Stimulated activated CD8-positive, alpha-beta memory T cell treated with anti-CD3 and anti-CD28 coated beads, Interleukin-7, amount 100 ng/mL, for 48 hours (primary cell): Measurements from ENCODE around the gene DNAJC6.
"Not testable (repeated sequence)": the region's sequence is repeated elsewhere in the genome, so short reads cannot be mapped to it uniquely, and the experiment has no call there.

Experiments used
- DNase-seq, 2 donors: peaks; one replicate each; pipeline ENCODE4 v3.0.0-alpha.2; 2020; ENCODE audit warnings: low read depth in 1 of 2; ENCODE audit errors: extremely low read depth in 1 of 2

DNAJC6 gene

DNA sequence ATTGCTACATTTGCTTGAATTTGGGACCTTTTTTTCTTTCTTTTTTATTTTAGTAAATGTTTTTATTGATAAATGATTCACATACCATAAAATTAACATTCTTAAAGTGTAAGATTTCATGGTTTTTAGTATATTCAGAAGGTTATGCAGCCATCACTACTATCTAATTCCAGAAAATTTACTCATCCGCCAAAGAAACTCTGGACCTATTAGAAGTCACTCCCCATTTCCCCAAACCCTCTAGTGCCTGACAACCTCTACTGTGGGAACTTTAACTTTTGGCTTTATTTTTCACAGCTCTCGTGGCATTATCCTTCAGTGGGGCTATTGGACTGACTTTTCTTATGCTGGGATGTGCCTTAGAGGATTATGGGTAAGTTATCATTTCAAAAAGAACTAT lies 115.7 kb downstream of the DNAJC6 start:
- no peak for DNase-seq

DNA sequence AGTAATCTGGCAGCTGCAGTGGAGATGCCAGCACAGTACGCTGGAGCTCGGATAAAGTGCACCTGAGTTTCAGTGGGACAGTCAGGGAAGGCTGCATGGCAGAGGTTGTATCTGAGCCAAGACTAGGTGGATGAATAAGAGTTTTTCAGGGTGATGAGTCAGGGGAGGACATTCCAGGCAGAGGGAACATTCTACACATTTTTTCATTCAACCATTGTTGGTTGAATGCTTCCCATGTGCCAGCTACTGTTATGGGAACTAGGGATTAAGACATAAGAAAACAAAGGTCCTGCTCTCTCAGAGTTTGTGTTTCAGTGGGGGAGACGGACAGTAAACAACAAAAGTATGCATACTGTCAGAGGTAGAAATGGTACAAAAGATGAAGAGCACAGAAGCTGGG lies 116.4 kb downstream of the DNAJC6 start:
- no peak for DNase-seq

DNA sequence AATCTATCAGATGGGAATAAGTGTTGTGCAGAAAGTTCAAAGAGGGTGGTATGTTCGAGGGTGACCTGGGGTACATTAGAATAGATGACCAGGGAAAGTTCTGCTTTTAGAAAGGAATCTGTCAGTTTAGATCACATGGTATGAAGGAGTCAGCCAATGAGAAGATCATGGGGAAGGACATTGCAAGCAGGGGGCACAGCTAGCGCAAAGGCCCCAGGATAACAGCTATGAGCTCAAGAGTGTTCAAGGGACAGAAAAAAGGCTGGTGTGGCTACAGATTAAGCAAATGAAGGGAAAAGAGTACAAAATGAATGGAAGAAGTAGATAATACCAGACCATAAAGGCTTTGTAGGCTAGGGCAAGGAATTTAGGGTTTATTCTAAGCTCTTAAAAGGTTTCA lies 119.7 kb downstream of the DNAJC6 start:
- no peak for DNase-seq

DNA sequence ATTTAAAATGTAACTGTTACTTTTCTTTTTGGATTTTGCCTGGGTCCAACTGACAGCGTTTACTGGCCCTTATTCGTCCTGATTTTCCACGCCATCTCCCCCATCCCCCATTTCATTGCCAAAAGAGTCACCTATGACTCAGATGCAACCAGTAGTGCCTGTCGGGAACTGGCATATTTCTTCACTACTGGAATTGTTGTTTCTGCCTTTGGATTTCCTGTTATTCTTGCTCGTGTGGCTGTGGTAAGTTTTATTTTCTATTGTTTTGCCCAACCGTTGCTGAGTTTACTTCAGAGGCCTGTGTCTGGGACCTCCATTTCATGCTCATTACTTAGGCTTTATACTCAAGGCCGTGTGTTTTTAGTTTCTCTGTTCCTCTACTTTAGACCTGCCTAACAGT lies 120.5 kb downstream of the DNAJC6 start:
- no peak for DNase-seq

DNA sequence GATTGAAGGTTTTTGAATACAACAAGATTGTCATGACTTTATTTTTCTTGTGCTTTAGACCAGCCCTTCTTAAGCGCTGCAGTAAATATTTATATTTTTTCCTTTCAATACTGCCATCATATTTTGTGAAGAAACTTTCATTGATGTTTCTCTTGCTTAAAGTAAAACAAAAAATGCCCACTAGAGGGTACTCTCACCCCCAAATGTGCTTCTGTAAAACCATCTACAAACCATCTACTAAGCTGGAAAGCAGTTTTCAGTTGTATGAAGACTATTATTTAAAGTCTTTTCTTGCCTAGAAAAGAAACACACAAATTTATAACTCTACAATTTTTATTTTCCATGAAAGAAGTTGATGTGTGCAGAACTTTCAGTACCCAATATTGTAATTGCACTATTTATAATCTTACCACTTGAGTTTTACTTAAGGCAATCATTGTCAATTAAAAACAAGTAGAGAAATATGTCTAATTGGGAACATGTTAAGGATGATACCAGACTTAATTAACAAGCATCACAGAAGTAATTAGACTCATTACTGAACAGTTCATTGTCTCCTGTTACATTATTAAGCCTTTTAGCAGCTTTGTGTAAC lies 121.9 kb downstream of the DNAJC6 start:
- DNase-seq, result no peak

DNA sequence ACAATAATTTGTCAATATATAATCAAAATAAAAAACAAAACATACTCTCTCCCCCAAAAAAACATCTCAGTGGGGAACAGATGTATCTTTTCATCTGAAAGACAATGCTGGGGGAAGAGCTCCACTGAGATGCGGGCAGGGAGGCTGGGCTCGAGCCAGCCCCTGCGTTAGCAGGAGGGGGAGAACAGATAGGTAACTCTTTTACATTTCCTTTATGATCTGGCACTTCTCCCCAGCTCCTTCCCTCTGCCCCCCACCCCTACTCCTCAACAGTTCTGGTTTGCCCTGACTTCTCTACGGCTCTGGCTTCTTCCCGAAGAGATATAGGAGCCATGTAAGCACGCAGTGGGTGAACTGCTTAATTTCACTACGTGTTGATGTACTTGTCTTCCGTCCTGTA lies 123.6 kb downstream of the DNAJC6 start:
- no peak for DNase-seq

DNA sequence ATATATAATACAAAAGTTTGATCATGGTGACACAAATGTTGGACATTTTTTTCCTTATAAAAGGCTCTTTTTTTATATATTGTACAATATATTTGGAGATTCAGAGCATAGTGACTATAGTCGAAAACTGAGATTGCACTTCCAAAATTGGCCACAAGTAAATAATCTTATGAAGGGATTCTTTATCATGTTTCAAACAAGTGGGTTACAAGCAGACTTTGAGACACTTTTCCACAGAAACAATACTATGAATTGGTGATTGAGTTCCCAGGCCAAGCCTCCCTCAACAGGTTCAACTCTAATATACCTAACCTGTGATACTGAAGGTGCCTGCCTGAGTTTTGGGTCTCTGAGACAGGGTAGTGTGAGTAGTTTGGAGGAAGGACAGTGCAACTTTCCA lies 124.9 kb downstream of the DNAJC6 start:
- DNase-seq, result no peak

DNA sequence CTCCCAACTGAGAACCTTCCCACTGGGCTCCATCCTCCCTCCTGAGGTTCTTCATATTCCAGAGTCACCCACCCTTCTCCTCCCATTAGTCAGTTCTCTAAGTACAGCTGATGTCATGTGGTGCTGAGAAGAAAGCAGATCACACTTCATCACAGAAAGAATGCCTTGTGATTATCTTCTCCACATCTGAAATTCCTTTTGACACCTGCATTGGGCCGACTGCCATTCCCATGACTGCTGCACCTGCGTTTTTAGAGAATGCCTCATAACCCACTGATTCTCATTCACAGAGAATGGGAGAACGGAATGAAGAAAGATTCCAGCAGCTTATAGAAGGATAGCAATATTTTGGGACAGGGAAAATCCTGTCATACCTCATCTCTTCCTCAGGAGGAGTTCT lies 125.4 kb downstream of the DNAJC6 start:
- no peak for DNase-seq

DNA sequence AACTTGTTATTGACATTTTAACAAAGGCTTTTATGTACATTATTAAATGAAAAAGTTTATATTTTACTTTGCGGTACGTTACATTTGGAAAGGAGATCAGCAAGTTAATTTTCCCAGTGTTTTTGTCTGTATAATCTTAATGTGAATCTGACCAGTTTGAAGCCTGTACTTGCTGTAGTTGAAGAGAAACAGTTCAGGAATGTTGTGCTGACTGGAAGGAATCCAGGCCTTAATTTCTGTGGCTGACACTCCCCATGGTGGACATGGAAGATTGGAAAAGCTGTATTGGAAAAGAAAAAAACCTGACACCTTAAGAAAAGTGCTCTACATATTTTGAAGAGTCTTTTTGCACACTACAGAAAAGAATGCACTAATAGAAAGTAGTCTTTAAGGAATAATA lies 126.6 kb downstream of the DNAJC6 start:
- DNase-seq, result no peak

DNA sequence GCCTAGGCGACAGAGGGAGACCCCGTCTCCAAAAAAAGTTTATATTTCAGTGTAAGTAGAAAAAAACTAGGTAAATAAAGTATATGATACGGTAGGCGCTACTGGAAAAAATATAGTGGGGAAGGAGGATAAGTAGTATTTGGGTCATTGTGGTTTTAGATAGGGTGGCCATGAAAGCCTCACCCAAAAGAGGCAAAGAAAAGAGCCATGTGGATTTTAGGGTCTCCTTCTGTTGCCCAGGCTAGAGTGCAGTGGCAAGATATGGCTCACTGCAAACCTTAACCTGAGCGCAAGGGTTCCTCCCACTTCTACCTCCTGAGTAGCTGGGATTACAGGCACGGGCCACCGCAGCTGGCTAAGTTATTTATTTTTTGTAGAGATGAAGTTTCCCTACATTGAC lies 128.3 kb downstream of the DNAJC6 start:
- DNase-seq, result no peak

DNA sequence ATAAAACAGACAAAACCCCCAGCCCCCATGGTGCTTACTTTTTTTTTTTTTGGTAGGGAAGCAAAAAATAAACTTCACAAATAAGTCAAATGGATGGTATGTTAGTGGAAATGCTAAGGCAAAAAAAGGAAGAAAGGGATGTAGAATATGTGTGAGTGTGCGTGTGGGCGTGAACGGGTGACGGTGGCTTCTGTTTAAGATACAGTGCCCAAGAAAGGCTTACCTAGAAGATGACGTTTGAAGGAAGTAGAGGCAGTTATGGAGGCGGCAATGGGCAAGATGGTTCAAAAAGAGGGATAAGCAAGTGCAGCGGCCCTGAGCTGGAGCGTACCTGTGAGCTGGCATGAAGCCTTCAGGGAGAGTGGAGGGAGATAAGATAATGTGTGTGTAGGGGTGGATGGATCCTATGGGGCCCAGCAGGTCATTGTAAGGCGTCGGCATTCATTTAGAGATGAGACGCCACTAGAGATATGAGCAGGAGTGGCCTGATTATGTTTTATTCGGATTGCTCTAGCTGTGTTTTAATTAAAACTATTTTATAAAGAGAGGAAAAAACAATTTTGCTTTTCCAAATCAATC lies 131.1 kb downstream of the DNAJC6 start:
- no peak for DNase-seq

DNA sequence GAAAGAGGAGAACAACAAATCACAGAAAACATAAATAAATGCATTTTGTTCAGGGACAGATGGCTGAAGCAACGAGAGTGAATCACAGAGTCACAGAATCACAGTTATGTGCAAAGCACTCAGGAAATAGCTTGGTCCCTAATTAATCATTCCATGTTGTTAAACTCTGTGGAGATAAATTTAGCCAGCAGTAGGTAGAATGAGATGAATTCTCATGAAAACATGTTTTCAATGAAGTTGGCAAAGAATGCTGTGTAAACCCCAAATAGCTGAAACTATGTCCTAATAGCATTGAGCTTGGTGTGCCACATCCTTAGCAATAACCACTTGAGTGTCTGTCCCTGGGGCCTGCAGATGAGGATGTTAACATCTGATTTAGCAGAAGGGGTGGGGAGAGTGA lies 131.6 kb downstream of the DNAJC6 start:
- no peak for DNase-seq

DNA sequence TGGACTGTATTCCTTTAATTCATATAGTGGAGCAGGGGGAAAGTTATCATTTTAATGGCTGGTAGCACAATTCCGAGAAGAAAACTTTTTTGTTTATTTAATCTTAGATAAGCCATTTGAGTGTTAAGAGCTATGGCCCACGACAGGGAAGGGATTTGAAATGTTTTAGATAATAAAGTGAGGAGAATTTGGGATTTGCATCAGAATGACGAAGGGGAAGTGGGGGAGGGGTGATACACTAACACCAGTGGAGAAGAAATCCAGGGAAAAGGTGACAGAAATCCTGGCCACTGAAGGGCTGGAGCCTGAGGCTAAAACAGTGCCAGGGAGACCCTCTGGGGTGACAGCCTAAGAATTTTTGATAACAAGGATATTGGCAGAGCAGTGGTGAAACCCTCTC lies 132.1 kb downstream of the DNAJC6 start:
- no peak for DNase-seq

DNA sequence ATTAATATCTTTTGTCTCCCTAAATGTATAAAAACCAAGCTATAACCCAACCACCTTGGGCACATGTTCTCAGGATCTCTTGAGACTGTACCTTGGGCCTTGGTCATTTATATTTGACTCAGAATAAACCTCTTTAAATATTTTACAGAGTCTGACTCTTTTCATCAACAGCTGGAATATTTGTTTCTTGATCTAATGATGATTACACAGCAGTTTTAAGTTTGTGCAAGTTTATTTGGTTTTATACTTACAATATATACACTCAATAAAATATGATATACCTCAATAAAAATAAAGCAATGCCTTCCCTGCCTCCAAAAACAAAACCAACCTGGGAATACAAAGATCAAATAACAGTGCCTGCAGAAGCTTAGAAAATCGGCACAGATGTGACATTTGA lies 133.1 kb downstream of the DNAJC6 start:
- DNase-seq, result no peak

DNA sequence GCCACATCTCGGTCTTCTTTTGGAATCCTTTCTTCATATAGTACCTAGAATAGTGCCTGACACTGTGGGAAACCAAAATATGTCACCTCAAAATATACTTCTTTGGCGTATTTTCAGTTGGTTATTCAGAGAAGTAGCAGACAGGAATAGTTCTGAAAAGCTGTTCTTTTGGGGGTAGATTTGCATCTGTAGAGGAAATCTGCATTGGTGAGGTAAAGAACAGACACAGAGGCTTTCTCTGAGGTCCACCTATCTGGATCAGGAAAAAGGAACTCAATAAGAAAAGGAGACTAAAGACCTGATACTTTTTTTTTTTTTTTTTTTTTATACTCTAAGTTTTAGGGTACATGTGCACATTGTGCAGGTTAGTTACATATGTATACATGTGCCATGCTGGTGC lies 134.3 kb downstream of the DNAJC6 start:
- no peak for DNase-seq

DNA sequence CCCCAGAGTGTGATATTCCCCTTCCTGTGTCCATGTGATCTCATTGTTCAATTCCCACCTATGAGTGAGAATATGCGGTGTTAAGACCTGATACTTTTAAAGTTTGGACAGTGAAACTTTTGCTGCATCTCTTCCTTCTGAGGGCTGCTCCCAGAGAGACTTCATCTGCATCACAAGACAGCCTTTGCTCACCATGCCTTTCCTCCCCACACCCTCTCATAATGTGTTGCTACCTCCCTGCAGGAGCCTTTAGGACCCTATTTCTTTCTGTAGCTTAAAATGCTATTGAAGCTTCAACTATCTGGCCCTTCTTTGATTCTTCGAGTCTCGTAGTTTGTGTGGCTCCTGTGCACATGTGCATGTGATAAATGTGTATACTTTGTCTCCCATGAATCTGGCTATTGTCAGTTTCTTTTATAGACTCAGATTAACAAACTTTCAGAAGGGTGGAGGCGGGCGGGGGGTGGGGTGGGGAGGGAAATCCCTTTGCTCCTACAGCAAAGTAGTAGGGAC lies 134.8 kb downstream of the DNAJC6 start:
- no peak for DNase-seq

DNA sequence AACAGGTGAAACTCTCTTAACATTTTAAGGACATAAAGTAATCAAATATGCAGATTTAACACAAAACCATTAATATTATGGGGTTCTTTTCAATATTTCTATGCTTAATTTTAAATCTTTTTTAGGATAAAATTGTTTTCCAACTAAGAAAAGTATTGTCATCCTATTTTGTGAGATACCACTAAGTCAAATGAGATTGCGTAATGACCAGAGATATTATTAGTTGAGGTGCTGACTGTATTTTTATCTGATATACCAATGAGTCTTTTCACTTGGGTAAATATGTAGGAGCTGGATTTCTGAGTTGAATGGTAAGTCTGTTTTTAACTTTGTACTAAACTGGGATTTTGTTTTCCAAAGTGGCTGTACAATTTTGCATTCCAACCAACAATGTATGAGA lies 136.5 kb downstream of the DNAJC6 start:
- no peak for DNase-seq

DNA sequence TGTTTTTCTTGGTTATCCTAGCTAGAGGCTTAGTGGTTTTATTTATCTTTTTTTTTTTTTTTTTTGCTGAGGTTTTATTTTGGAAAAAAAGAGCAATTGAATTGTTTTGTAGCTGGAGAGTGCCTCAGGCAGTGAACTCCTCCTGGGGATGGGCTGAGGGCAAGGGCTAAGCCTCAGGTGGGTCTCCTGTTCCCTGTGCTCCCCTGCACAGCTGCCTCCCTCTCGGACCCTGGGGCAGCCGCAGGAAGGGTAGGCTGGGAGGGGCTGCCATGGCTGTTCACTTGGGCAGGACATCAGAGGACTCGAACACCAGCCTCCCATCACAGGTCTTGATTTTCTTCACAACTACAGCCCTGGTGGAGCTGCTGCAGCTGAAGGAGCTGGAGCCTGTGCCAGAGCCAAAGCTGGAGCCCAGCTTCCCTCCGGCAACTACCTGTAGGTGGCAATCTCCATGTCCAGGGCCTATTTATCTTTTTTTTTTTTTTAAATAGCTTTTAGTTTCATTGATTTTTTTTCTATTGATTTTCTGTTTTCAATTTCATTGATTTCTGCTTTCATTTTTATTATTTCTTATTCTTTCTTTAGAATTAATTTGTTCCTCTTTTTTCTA lies 140.0 kb downstream of the DNAJC6 start:
- no peak for DNase-seq

DNA sequence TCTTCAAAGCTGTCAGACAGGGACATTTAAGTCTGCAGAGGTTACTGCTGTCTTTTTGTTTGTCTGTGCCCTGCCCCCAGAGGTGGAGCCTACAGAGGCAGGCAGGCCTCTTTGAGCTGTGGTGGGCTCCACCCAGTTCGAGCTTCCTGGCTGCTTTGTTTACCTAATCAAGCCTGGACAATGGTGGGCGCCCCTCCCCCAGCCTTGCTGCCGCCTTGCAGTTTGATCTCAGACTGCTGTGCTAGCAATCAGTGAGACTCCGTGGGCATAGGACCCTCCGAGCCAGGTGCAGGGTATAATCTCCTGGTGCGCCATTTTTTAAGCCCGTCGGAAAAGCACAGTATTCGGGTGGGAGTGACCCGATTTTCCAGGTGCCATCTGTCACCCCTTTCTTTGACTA lies 146.3 kb downstream of the DNAJC6 start:
- not testable (repeated sequence) for DNase-seq

DNA sequence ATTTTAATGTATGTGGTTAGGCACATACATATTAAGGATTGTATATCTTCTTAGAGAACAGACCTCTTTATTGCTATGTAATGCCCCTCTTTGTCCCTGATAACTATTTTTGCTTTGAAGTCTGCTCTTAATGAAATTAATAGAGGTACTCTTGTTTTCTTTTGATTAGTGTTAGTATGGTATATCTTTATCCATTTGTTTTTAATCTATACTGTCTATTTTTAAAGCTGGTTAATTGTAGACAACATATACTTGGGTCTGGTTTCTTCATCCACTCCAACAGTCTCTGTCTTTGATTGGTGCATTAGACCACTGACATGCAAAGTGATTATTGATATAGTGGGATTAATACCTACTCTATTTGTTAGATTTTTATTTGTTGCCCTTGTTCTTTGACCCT lies 147.1 kb downstream of the DNAJC6 start:
- DNase-seq, result no peak

DNA sequence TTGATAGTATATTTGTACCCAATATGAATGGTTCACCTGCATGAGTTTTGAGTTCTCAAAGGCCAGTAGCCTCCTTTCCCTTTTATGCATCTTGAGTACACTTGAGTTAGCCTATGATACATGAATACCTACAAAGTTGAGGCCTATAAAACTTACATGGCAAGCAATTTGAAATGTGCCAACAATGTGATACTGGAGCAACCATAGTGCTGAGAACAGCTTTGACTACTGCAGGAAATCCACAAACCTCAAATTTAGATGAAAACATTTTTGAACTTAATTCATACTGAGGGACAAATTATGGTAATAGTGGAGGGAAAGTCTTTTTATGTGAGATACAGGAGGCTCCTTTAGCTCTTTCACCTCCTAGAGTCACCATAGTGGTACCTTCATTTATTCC lies 148.5 kb downstream of the DNAJC6 start:
- no peak for DNase-seq

DNA sequence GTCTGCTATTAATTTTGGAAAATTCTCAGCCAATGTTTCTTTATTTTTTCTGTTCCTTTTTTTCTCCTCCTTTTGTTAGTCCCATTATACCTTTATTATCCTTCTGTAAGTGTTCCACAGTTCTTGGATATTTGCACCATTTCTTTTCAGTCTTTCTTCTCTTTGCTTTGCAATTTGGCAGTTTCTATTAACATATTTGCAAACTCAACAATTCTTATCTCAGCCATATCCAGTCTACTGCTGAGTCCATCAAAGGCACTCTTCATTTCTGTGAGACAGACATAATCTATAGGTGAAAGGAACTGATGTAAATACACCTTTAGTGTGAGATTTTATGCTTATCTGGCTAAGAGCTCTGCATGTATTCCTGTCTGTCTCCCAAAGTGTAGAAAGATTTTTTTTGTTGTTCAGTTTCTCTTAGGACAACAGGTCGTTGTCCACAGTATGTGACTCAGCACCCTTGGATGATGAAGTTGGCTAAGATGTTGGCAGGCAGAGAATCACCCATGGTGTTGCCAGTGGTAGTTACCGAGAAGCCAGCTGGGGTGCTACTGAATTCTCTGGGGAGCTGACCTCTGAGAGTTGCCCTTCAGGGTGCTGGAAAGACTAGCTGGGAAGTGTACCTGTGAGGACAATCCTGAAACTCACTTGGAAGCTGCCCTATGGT lies 149.5 kb downstream of the DNAJC6 start:
- DNase-seq, result no peak
